Spinal cord (tissue), 10 donors: Measurements from ENCODE around the gene EEF1AKMT2. TPM values are rescaled to one million over a fixed set of nuclear protein-coding genes. Genes with fewer than 3 reads are reported as not detected.
"Not testable (repeated sequence)": the region's sequence is repeated elsewhere in the genome, so short reads cannot be mapped to it uniquely, and the experiment has no call there.

Experiments
- DNase-seq, 6 donors: peaks; one replicate each; pipeline versions ENCODE4 v3.0.0 to v3.0.0-alpha.2; 2013 to 2015; ENCODE audit warnings: low spot score in 6 of 6, low read depth in 4 of 6
- H3K27ac ChIP-seq: one replicate; pipeline ENCODE4 v1.5.1; 2013; ENCODE audit warnings: low read depth, low read length, control low read depth
- H3K27me3 ChIP-seq: one replicate; pipeline ENCODE4 v1.6.1; 2013; ENCODE audit warnings: low read length; ENCODE audit not compliant: control insufficient read depth, insufficient read depth
- H3K36me3 ChIP-seq: one replicate; pipeline ENCODE4 v1.6.1; 2013; ENCODE audit warnings: low read length; ENCODE audit not compliant: control insufficient read depth, insufficient read depth
- H3K4me1 ChIP-seq: one replicate; pipeline ENCODE4 v1.6.1; 2013; ENCODE audit warnings: low read length; ENCODE audit not compliant: control insufficient read depth, insufficient read depth
- H3K4me3 ChIP-seq: one replicate; pipeline ENCODE4 v1.5.1; 2013; ENCODE audit warnings: low read depth, low read length, control low read depth
- H3K9me3 ChIP-seq: one replicate; pipeline ENCODE4 v1.6.1; 2013; ENCODE audit warnings: low read length; ENCODE audit not compliant: control insufficient read depth, insufficient read depth
- WGBS: methylation state at CpG from one replicate; pipeline ENCODE4 v1.1.5; 2013; ENCODE audit warnings: missing lambda C conversion rate; ENCODE audit not compliant: insufficient coverage; 5-methylcytosine and 5-hydroxymethylcytosine counted together
- long read RNA-seq, 4 donors: transcript quantifications; one replicate each; lab custom pipeline, GENCODE V29; 2026
- polyA plus RNA-seq, 2 donors: library from polyadenylated mRNA; unstranded; fragments of 120-200 nt; gene quantifications; one replicate each; pipeline ENCODE4 v1.2.1, GENCODE V29; 2013; ENCODE audit not compliant: insufficient read length in 2 of 2
- total RNA-seq, 2 donors: library from RNA; depleted of rRNA in 1 of 2; stranded (reverse); fragments of 120-200 nt in 1 of 2; fragments of >200 nt in 1 of 2; gene quantifications; one replicate each; pipeline versions ENCODE4 v1.2.3 to v1.2.4, GENCODE V29; 2013 to 2014
- donor health status: healthy.

The EEF1AKMT2 gene
- total RNA-seq (10 to 100 TPM; 35.6 to 43.0 TPM), polyA plus RNA-seq (10 to 100 TPM; 39.6 to 44.1 TPM)
- long read RNA-seq, donor 1, partial matches to known transcripts: 0 of 12 reads
- long read RNA-seq, donor 1, other reads (novel, unspliced or antisense): 0 of 12 reads
- long read RNA-seq, donor 2, partial matches to known transcripts: 0 of 5 reads
- long read RNA-seq, donor 2, other reads (novel, unspliced or antisense): 0 of 5 reads
- long read RNA-seq, donor 3, transcript EEF1AKMT2-201 (7 exons, 1,462 nt): major isoform, 6 of 10 reads
- long read RNA-seq, donor 3, partial matches to known transcripts: 0 of 10 reads
- long read RNA-seq, donor 3, other reads (novel, unspliced or antisense): 0 of 10 reads
- long read RNA-seq, donor 4, transcript EEF1AKMT2-201 (7 exons, 1,462 nt): major isoform, 5 of 9 reads
- long read RNA-seq, donor 4, partial matches to known transcripts: 0 of 9 reads
- long read RNA-seq, donor 4, other reads (novel, unspliced or antisense): 0 of 9 reads

DNA sequence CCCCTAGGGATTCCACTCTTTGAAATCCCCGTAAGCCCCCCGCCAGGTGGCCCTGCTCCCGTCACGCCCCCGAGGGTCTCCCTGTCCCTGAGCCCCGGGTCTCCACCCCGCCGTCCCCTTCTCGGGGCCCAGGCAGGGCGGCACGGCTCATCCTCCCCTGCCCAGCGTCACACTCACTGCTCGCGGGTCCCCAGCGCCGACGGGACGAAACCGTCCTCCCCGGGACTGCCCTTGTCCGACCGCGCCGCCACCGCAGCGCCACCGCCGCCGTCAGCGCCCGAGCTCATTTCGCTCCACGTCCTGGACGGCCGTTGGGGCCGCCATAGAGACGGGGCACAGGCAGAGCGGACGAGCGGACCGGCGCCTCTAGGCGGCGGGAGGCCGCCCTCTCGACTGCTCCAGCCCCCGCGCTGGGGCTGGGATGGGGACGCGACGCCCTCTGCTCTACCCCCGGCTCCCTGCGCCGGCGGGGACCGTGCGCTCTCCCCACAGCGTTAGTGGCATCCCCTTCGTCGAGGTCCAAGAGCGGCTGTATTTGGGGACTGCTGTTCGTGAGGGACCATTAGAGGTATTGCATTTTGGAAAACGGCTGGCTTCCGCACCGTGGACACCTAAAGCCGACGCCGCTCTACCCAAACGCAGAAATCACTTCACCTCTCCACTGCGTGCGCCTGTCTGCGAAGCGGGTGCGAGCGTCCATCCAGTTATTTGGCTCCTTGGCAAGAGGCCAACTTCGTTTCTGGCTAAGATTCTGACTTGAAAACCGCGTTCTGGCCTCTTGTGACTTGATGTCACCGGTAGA, at the start of gene EEF1AKMT2:
Gene EEF1AKMT2, minus strand, starts transcription at position 341 of the 802 bp plus-strand sequence. Its CDS starts 54 bp downstream, at position 287.
- peak within 1 kb of the TSS; percentile 65 for H3K27ac ChIP-seq
- H3K36me3 ChIP-seq: peaks cover 10% of the 10 kb centered on the region
- no peaks in the 10 kb centered on the region for H3K9me3 ChIP-seq
- no peaks in the 10 kb centered on the region for H3K27me3 ChIP-seq
- DNase-seq: peak; percentile 83 to 97 (median 86)
- peaks cover 9% of the 10 kb centered on the region for H3K4me1 ChIP-seq
- under 1% methylated on average over 78 of the region's 79 CpGs for WGBS
- H3K4me3 ChIP-seq: peak within 1 kb of the TSS; percentile 79

DNA sequence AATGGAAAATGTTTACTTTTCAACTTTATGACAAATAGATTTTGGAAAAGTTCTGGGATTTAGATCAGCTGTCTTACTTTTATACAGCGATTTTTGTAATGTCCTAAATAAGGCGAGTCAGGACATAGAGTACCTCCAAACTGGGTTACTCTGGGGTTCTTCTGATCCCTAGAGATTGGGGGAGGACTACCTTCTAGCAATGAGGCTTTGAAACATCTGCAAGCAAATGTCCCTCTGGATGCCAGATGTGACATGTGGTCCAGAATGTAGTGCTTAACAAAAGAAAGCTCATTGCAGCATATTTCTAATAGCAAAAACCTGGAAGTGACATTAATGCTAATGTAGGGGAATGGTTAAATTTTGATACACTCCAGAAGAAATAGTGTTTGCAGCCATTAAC, 46.0 kb upstream of the EEF1AKMT2 start:
- no peak overlapping the region for H3K27ac ChIP-seq
- 92% methylated on average over 2 of the region's 2 CpGs for WGBS
- H3K9me3 ChIP-seq: no peaks in the 10 kb centered on the region

DNA sequence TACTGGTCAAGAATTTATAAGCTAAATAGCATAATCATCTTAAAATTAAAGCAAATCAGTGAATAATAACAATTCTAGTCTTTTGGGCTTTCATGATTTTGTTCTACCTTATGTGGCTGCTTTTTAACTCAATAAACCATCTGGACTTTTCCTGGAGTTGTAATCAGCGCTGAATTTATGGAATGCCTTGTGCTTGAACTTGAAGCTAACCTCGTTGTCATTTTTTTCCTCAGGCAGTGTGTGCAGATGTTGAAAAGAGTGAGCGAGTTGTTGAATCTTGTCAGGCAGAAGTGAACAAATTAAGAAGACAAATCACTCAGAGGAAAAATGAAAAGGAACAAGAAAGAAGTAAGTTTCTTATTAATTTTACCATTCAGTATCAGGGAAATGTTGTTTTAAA, 39.4 kb upstream of the EEF1AKMT2 start:
- Histone ChIP-seq H3K27me3 (no peaks in the 10 kb centered on the region), H3K9me3 (no peaks in the 10 kb centered on the region), H3K36me3 (peaks cover 47% of the 10 kb centered on the region), H3K4me1 (no peaks in the 10 kb centered on the region), H3K27ac (peak overlapping the region; percentile 67), H3K4me3 (no peak overlapping the region)
- DNase-seq: peak in 1 of 6 donors; percentile 36
- 80% methylated on average over 1 of the region's 3 CpGs for WGBS

More for the DNA sequence above, 46.0 kb upstream of the EEF1AKMT2 start:
- Histone ChIP-seq H3K27me3 (no peaks in the 10 kb centered on the region), H3K36me3 (peaks cover 15% of the 10 kb centered on the region), H3K4me1 (no peaks in the 10 kb centered on the region), H3K4me3 (no peak overlapping the region)
- DNase-seq: no peak

GRCh38 chr10:124830445-124830844, 38.8 kb upstream of the EEF1AKMT2 start:
- no peaks in the 10 kb centered on the region for H3K4me1 ChIP-seq
- H3K9me3 ChIP-seq: no peaks in the 10 kb centered on the region
- no peak for DNase-seq
- H3K36me3 ChIP-seq: peaks cover 47% of the 10 kb centered on the region
- no peak overlapping the region for H3K4me3 ChIP-seq
- no peaks in the 10 kb centered on the region for H3K27me3 ChIP-seq
- peak overlapping the region; percentile 47 for H3K27ac ChIP-seq

- WGBS: 100% methylated on average over 2 of the region's 8 CpGs
- Histone ChIP-seq H3K9me3 (no peaks in the 10 kb centered on the region), H3K4me3 (no peak overlapping the region), H3K36me3 (peaks cover 43% of the 10 kb centered on the region), H3K4me1 (no peaks in the 10 kb centered on the region), H3K27me3 (no peaks in the 10 kb centered on the region), H3K27ac (peak overlapping the region; percentile 47)
- no peak for DNase-seq
Measured at GRCh38 chr10:124829447-124830115, 37.9 kb upstream of the EEF1AKMT2 start.

DNA sequence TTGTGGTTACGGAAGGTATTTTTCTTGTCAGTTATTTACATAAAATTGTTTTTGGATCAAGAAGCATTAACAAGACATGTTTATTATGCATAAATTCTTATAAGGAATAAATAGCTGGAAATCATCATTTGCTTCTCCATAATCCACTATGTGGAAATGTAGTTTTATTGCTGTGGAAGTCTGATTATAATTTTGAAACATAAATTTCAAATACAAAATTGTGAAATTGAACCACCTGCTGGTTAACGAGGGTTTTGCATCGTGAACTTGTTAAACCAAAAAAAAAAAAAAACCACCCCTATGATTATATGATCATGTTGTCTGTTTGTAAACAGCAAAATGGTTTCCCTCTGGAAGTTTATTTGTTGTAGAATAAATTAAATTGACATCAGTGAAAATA, 35.8 kb upstream of the EEF1AKMT2 start:
- Histone ChIP-seq H3K36me3 (peaks cover 29% of the 10 kb centered on the region), H3K9me3 (no peaks in the 10 kb centered on the region), H3K27ac (no peak overlapping the region), H3K27me3 (no peaks in the 10 kb centered on the region), H3K4me1 (no peaks in the 10 kb centered on the region), H3K4me3 (no peak overlapping the region)
- peak in 3 of 6 donors; percentile 1 to 54 (median 53) for DNase-seq
- no CpG with 5 or more reads among the region's 3 CpGs for WGBS

GRCh38 chr10:124826262-124826661, 34.6 kb upstream of the EEF1AKMT2 start:
- no peak for DNase-seq
- Histone ChIP-seq H3K36me3 (peaks cover 20% of the 10 kb centered on the region), H3K27ac (no peak overlapping the region), H3K9me3 (no peaks in the 10 kb centered on the region), H3K4me1 (no peaks in the 10 kb centered on the region), H3K27me3 (no peaks in the 10 kb centered on the region), H3K4me3 (no peak overlapping the region)
- 94% methylated on average over 3 of the region's 4 CpGs for WGBS

DNA sequence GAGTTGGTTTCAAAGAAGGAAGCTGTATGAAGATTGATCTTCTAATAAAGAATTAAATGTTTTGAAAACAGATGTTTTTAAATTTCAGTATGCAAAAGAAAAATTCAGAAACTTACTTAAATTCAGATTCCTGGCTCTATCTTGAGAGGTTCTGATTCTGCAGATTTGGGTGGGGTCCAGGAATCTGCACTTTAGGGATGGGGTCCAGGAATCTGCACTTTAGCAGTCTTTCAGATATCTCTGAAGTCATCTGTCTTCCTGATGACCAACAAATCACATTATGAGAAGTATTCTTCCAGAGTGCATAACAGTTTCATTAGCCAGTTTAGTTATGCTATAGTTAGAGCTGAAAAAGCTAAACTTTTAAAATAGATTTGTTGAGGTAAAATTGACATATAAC, 34.0 kb upstream of the EEF1AKMT2 start:
- Histone ChIP-seq H3K27me3 (no peaks in the 10 kb centered on the region), H3K4me1 (no peaks in the 10 kb centered on the region), H3K36me3 (peaks cover 24% of the 10 kb centered on the region), H3K27ac (no peak overlapping the region), H3K4me3 (no peak overlapping the region), H3K9me3 (no peaks in the 10 kb centered on the region)
- no peak for DNase-seq

DNA sequence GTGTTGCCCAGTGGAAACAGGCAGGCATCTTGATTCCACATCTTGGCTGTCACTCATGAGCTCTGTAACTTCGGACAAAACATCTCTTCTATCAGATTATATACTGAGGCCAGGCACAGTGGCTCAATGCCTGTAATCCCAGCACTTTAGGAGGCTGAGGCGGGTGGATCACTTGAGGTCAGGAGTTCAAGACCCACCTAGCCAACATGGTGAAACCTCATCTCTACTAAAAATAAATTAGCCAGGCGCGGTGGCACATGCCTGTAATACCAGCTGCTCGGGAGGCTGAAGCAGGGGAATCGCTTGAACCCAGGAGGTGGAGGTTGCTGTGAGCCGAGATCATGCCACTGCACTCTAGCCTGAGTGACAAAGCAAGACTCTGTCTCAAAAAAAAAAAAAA, 33.2 kb upstream of the EEF1AKMT2 start:
- not testable (repeated sequence) for H3K4me1 ChIP-seq, DNase-seq, H3K9me3 ChIP-seq, H3K27me3 ChIP-seq, H3K4me3 ChIP-seq, H3K27ac ChIP-seq
- WGBS: 100% methylated on average over 1 of the region's 7 CpGs
- peaks cover 20% of the 10 kb centered on the region for H3K36me3 ChIP-seq
